LoVo (cell line): ENCODE results near the gene NKIRAS1.
"Not testable (repeated sequence)": the region's sequence is repeated elsewhere in the genome, so short reads cannot be mapped to it uniquely, and the experiment has no call there.

Experiments
- DNase-seq: peaks from one replicate; pipeline ENCODE4 v3.0.0-alpha.2; 2016; ENCODE audit warnings: low spot score

Gene NKIRAS1

DNA sequence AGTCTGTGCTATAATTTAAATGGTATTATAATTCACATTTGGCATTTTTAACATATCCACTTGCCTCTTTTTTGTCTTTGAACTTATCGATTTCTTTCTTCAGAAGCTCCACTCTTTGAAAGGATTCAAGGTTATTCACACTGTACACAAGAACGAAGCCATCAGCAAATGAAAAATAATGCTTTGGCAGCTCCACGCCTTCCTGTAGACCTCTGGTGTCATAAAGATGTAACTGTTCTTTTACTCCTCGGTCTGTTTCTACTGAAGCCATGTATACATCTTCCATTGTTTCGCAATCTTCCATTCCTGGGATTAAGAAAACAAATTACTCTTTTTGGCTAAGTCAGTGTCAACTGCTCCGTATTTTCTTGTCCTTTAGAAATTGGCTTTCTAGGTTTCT, 16.0 kb downstream of the NKIRAS1 start:
- no peak for DNase-seq

DNA sequence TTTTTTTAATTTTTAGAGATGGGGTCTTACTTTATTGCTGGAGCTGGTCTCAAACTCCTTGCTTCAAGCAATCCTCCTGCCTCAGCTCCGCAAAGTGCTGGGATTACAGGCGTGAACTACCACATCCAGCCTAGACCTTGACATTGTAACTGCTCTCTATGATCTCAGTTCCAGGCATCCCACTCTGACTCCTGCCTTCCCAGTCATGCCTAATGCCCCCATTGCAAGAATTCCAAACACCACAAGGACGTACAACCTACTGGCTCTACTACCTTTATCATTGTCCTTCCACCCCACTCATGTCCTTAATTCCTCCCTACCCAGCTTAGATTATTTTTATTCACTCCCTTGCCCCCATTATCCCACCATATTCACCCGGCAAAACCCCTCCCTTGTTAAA, 21.6 kb downstream of the NKIRAS1 start:
- DNase-seq: no peak

DNA sequence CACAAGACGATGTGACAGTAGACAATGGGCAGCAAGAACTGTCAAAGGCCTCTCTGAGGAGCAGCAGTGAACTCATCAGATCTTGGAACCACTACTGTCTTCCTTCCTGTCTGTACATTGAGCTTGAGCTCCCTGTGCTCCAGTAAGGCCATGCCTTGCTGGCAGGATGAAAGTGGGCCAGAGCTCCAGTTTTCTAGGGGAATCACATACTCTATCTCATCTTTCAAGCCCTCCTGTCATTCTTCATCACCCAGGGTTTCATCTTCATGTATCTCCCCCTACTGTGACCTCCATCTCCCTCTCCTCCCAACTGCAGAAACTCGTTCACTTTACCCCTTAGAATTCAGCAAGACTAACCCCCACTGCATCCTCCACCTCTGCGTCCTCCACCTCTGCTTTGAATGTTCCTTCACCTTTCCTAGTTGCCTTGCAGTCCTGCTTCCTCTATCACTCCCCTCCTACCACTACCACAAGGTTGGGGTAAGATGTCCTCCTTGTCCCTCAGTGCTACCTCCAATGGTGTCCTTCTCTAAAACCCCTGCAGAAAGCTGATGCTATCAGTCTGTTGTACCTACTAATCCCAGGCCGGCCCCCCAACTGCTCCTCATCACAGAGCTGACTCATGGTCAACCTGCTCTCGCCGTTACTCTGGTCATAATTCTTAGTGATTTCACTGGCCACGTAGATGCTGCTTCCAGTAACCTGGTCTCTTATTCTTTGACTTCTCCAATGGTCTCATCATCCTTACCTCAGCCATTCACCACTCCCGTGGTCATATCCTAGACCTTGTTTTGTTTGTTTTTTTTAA, 22.3 kb downstream of the NKIRAS1 start:
- no peak for DNase-seq

GRCh38 chr3:23889950-23890349, 26.8 kb downstream of the NKIRAS1 start:
- no peak for DNase-seq

DNA sequence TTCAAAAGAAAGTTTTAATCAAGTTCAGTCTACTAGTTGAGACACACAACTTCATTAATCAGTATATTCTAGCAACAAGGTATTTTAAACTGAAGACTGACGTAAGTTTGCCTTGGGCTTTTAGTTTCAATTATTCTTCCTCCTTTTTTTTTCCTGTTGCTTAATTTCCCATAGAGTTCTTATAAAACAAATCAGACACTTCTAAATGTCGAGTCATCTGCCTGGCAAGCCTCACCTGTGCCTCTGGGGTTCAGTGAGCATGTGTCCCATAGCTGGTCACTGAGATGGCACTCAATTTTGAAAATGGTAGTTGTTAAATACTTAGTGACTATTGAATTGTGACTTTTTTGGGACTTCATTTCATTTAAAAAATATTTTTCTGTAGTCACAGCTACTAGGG, 27.4 kb downstream of the NKIRAS1 start:
- DNase-seq: no peak

DNA sequence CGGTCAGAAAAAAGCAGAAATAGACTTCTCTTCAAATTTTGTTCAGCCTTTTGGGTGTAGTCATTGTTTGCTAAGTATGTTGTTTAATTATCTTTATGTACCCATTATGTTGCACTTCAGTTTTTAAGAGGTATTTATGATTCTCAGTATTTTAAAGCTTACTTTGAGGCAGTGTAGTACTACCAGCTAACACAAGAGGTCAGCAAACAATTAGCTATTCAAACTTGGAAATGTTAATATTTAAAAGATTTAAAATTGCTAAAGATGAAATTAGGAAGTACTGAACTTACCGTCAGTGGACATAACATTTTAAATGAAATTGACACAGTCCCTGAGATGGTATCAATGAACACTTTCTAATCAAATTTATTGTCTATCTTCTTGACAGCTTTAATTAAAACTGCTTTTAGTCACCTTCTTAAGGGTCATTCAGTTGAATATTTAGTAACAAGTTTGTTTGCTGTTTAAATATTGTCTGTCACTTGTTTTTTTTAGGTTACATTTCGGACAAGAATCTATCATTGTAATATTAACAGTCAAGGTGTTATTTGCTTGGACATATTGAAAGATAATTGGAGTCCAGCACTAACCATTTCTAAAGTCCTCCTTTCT, 28.1 kb downstream of the NKIRAS1 start:
- DNase-seq: peak; percentile 20

- no peak for DNase-seq
These were observed 30.5 kb downstream of the NKIRAS1 start for GRCh38 chr3:23886311-23886710.

- DNase-seq: no peak
These were observed 31.6 kb downstream of the NKIRAS1 start for GRCh38 chr3:23885210-23885609.

DNA sequence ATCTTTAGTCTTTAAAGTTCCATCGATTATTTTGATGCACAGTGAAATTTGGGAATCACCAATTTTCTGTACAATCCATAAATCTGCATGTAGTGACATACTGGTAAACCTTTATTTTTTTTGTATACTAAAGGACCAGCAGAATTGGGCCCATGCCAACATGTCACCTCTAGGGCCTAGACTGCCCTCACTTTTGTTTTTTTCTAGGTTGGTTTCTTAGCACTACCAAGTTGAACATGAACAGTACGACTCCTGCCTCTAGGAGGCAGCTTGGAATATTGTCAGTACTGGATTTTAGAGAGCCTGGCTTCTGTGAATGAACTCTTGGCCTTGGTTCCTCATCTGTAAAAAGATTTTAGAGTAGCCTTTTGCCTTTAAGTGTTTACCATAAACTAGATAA, 32.3 kb downstream of the NKIRAS1 start:
- no peak for DNase-seq

GRCh38 chr3:23882487-23882918, 34.3 kb downstream of the NKIRAS1 start:
- no peak for DNase-seq

DNA sequence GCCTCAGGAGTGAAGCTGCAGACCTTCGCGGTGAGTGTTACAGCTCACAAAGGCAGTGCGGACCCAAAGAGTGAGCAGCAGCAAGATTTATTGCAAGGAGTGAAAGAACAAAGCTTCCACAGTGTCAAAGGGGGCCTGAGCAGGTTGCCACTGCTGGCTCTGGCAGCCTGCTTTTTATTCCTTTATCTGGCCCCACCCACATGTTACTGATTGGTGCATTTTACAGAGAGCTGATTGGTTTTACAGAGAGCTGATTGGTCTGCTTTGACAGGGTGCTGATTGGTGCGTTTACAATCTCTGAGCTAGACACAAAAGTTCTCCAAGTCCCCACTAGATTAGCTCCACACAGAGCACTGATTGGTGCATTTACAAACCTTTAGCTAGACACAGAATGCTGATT, 34.8 kb downstream of the NKIRAS1 start:
- not testable (repeated sequence) for DNase-seq

GRCh38 chr3:23880703-23881339, 36.0 kb downstream of the NKIRAS1 start:
- DNase-seq: no peak

GRCh38 chr3:23879485-23879884, 37.3 kb downstream of the NKIRAS1 start:
- DNase-seq: no peak

DNA sequence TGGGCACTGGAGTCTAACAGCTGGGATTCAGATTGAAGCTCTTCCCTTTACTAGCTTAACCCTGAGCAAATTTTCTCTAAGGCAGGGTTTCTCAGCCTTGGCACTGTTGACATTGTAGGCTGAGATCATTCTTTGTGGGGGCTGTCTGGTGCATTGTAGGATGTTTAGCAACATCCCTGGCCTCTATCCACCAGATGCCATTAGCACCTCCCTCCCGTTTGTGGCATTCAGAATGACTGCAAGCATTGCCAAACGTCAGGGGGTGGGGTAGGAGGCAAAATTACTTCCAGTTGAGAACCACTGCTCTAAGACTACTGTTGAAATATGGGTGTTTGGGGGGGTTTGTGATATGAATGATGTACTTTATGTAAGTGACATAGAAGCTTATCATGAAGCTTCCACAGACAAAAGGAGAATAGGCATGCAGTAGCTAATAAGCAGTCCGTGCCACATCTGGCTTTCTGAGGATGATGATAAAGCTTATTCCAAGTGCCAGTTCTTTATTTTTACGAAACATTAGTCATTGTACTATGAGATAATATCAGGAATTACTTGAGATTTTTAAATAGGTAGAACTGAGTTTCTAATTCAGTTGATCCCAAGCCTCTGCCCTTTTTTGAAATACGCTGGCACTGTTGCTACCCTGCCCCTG, 39.3 kb downstream of the NKIRAS1 start:
- DNase-seq: no peak

- DNase-seq: no peak
These were observed 39.9 kb downstream of the NKIRAS1 start for GRCh38 chr3:23876923-23877322.

- DNase-seq: no peak
These were observed 41.6 kb downstream of the NKIRAS1 start for GRCh38 chr3:23875113-23875725.

GRCh38 chr3:23874359-23875112, 42.3 kb downstream of the NKIRAS1 start:
- DNase-seq: no peak

DNA sequence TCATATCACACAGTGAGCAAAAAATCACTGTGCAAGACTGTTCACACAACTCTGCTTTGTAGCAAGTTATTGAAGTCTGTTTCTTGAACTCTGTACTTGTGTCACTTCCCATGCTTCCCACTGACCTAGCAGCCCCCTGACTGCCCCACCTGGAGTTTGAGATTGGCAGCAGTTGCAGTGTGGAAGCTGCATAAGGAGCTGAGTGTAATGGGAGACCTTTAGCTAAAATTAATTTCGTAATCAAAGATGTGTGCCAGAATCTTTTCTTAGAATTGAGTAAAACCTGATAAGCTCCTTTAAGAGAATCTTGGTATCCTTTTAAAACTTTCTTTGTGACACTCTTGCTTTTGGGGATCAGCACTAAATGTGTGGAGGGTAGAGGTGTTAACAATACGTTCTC, 42.8 kb downstream of the NKIRAS1 start:
- no peak for DNase-seq

GRCh38 chr3:23872330-23872729, 44.5 kb downstream of the NKIRAS1 start:
- no peak for DNase-seq

DNA sequence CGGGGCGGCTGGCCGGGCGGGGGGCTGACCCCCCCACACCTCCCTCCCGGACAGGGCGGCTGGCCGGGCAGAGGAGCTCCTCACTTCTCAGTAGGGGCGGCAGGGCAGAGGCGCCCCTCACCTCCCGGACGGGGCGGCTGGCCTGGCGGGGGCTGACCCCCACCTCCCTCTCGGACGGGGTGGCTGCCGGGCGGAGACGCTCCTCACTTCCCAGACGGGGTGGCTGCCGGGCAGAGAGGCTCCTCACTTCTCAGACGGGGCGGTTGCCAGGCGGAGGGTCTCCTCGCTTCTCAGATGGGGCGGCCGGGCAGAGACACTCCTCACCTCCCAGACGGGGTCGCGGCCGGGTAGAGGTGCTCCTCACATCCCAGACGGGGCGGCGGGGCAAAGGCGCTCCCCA, 45.4 kb downstream of the NKIRAS1 start:
- not testable (repeated sequence) for DNase-seq

GRCh38 chr3:23870663-23871043, 46.1 kb downstream of the NKIRAS1 start:
- not testable (repeated sequence) for DNase-seq
